SK-N-SH (cell line): ENCODE measurements around the gene EVC. TPM values are rescaled to one million over a fixed set of nuclear protein-coding genes. Genes with fewer than 3 reads are reported as not detected.

Experiments
- CTCF ChIA-PET: fragments of 300-600, 350-600 bp; formaldehyde crosslinking; extraction: SDS; loops from one replicate; lab custom pipeline; 2021; lab: Yijun Ruan, JAX
- POLR2A ChIA-PET: fragments of 350-600 bp; sonication (Branson Sonifier 250); formaldehyde crosslinking; extraction: SDS; loops from one replicate; lab custom pipeline; 2020; ENCODE audit warnings: antibody characterized with exemption, inconsistent platforms; lab: Yijun Ruan, JAX
- DNase-seq: peaks from one replicate; pipeline ENCODE4 v3.0.0; 2012
- H2AFZ ChIP-seq: fragments of 200-600 bp; sonication (generic); 2 replicates; pipeline ENCODE4 v1.8.1; 2016; ENCODE audit warnings: antibody characterized with exemption, mild to moderate bottlenecking, low read depth
- H3F3A ChIP-seq: fragments of 200-600 bp; sonication (generic); replicated peaks from 2 replicates; pipeline ENCODE3; 2016; ENCODE audit warnings: antibody characterized with exemption, mild to moderate bottlenecking; ENCODE audit not compliant: insufficient read depth
- H3K27ac ChIP-seq, 2 experiments: fragments of 200-500 bp in 1 of 2; fragments of 200-600 bp in 1 of 2; sonication (Bioruptor generic) in 1 of 2; sonication (generic), shearing (Covaris generic) in 1 of 2; 2 replicates each; pipeline versions ENCODE4 v1.5.1 to v1.6.1; 2014 to 2016; ENCODE audit warnings: low read depth in 2 of 2, inconsistent platforms in 1 of 2, low read length in 1 of 2, mild to moderate bottlenecking in 1 of 2, mixed read lengths in 1 of 2
- H3K27me3 ChIP-seq: fragments of 200-600 bp; sonication (generic), shearing (Covaris generic); 2 replicates; pipeline ENCODE4 v1.6.1; 2016; ENCODE audit warnings: mixed run types; ENCODE audit not compliant: insufficient read depth
- H3K36me3 ChIP-seq, 2 experiments: fragments of 200-500 bp in 1 of 2; fragments of 200-600 bp in 1 of 2; sonication (Bioruptor generic) in 1 of 2; sonication (generic) in 1 of 2; replicated peaks in 1 of 2; 2 replicates each; pipeline versions ENCODE3 to v1.5.1; 2014 to 2016; ENCODE audit warnings: low read length in 1 of 2, mild to moderate bottlenecking in 1 of 2; ENCODE audit not compliant: insufficient read depth in 2 of 2, control insufficient read depth in 1 of 2
- H3K4me1 ChIP-seq, 2 experiments: fragments of 200-500 bp in 1 of 2; fragments of 200-600 bp in 1 of 2; sonication (Bioruptor generic) in 1 of 2; sonication (generic), shearing (Covaris generic) in 1 of 2; 2 replicates each; pipeline versions ENCODE4 v1.5.1 to v1.6.1; 2014 to 2016; ENCODE audit warnings: low read depth in 1 of 2, low read length in 1 of 2, mixed run types in 1 of 2; ENCODE audit not compliant: insufficient read depth in 2 of 2, control insufficient read depth in 1 of 2
- H3K4me2 ChIP-seq: fragments of 200-600 bp; sonication (generic), shearing (Covaris generic); 2 replicates; pipeline ENCODE4 v1.6.1; 2017; ENCODE audit warnings: mixed run types
- H3K4me3 ChIP-seq, 2 experiments: fragments of 200-500 bp in 1 of 2; fragments of 200-600 bp in 1 of 2; sonication (Bioruptor generic) in 1 of 2; sonication (generic), shearing (Covaris generic) in 1 of 2; 2 replicates each; pipeline versions ENCODE4 v1.5.1 to v1.8.1; 2014 to 2016; ENCODE audit warnings: low read depth in 2 of 2, inconsistent platforms in 1 of 2, low read length in 1 of 2, mild to moderate bottlenecking in 1 of 2, mixed read lengths in 1 of 2, moderate library complexity in 1 of 2
- H3K79me2 ChIP-seq: fragments of 200-600 bp; sonication (generic); 2 replicates; pipeline ENCODE4 v1.8.1; 2017; ENCODE audit warnings: mild to moderate bottlenecking; ENCODE audit not compliant: insufficient read depth
- H3K9ac ChIP-seq: fragments of 200-600 bp; sonication (generic); 2 replicates; pipeline ENCODE4 v1.6.1; 2017; ENCODE audit warnings: mixed run types
- H3K9me2 ChIP-seq: fragments of 200-600 bp; sonication (generic); 2 replicates; pipeline ENCODE4 v1.6.1; 2017; ENCODE audit warnings: mixed run types
- H3K9me3 ChIP-seq: fragments of 200-600 bp; sonication (generic); 2 replicates; pipeline ENCODE4 v1.6.1; 2017; ENCODE audit warnings: mixed run types, mild to moderate bottlenecking, moderate library complexity
- H4K20me1 ChIP-seq: fragments of 200-600 bp; sonication (generic); 2 replicates; pipeline ENCODE4 v1.6.1; 2017; ENCODE audit warnings: mild to moderate bottlenecking, mixed run types; ENCODE audit not compliant: insufficient read depth
- CHD2 ChIP-seq: fragments of 150-350 bp; IDR thresholded peaks from 2 replicates; pipeline ENCODE4 v1.6.1; 2018; ENCODE audit warnings: low read length; ENCODE audit not compliant: partially characterized antibody
- EZH2phosphoT487 ChIP-seq: fragments of 200-600 bp; sonication (generic); IDR thresholded peaks from 2 replicates; pipeline ENCODE4 v1.6.1; 2017; ENCODE audit warnings: low read depth, mixed run types, mild to moderate bottlenecking, antibody characterized with exemption, moderate library complexity, borderline replicate concordance
- GATA2 ChIP-seq: sonication (generic); formaldehyde crosslinking; IDR thresholded peaks from 2 replicates; pipeline ENCODE4 v1.5.0; 2020; ENCODE audit warnings: mild to moderate bottlenecking, missing genetic modification reagents
- IRF3 ChIP-seq: fragments of 150-350 bp; IDR thresholded peaks from 2 replicates; pipeline ENCODE4 v1.6.1; 2016; ENCODE audit warnings: mild to moderate bottlenecking, low read depth, low read length
- JUND ChIP-seq: IDR thresholded peaks from 2 replicates; pipeline ENCODE4 v1.4.0; 2012
- MXI1 ChIP-seq: IDR thresholded peaks from 2 replicates; pipeline ENCODE4 v1.6.1; 2012; ENCODE audit warnings: mild to moderate bottlenecking, low read depth, low read length, improper control_type of control experiment
- NFIC ChIP-seq: IDR thresholded peaks from 2 replicates; pipeline ENCODE4 v1.4.0; 2012; ENCODE audit warnings: borderline replicate concordance
- RCOR1 ChIP-seq: fragments of 150-350 bp; IDR thresholded peaks from 2 replicates; pipeline ENCODE4 v1.6.1; 2017; ENCODE audit warnings: antibody characterized with exemption, low read length
- RFX5 ChIP-seq: IDR thresholded peaks from 2 replicates; pipeline ENCODE4 v1.6.1; 2012; ENCODE audit warnings: mild to moderate bottlenecking, improper control_type of control experiment, low read length
- RXRA ChIP-seq: IDR thresholded peaks from 2 replicates; pipeline ENCODE4 v1.4.0; 2012; ENCODE audit warnings: low read depth, mild to moderate bottlenecking, borderline replicate concordance
- TAF1 ChIP-seq: IDR thresholded peaks from 2 replicates; pipeline ENCODE4 v1.6.1; 2012; ENCODE audit warnings: low read depth, mild to moderate bottlenecking, low read length, moderate library complexity, borderline replicate concordance
- TCF12 ChIP-seq: IDR thresholded peaks from 2 replicates; pipeline ENCODE4 v1.4.0; 2012
- USF2 ChIP-seq: fragments of 150-350 bp; IDR thresholded peaks from 2 replicates; pipeline ENCODE4 v1.6.1; 2017; ENCODE audit warnings: antibody characterized with exemption, low read length, low read depth, borderline replicate concordance
- YY1 ChIP-seq: IDR thresholded peaks from 2 replicates; pipeline ENCODE4 v1.4.0; 2012; ENCODE audit warnings: low read depth, mild to moderate bottlenecking
- ZBTB33 ChIP-seq: IDR thresholded peaks from 2 replicates; pipeline ENCODE4 v1.4.0; 2012; ENCODE audit warnings: low read depth, borderline replicate concordance
- WGBS: methylation state at CpG from one replicate; pipeline ENCODE4 v1.1.6; 2017; ENCODE audit warnings: low lambda C conversion rate; 5-methylcytosine and 5-hydroxymethylcytosine counted together
- polyA plus RNA-seq, 3 experiments: library from polyadenylated mRNA; depleted of rRNA; stranded (reverse); fragments of >200 nt; gene quantifications; 2 replicates each; pipeline ENCODE4 v1.2.3, GENCODE V29; 2012

The EVC gene
- polyA plus RNA-seq, 1 of the 3 experiments (the other 2 are of a cell fraction), result 3.8 TPM

GRCh38 chr4:5858020-5858769 lies 147.2 kb downstream of the EVC start:
- no peaks in the 10 kb centered on the region; a peak in 1 of 4 replicates for H3K4me1 ChIP-seq
- H3K36me3 ChIP-seq, result no peaks in the 10 kb centered on the region
- DNase-seq, result no peak
- no peaks in the 10 kb centered on the region for H3K27me3 ChIP-seq
- H3K4me2 ChIP-seq, result no peak overlapping the region
- no peak overlapping the region for H3K9ac ChIP-seq
- H2AFZ ChIP-seq, result no peak overlapping the region
- H3F3A ChIP-seq, result no peaks in the 10 kb centered on the region
- H3K9me3 ChIP-seq, result no peaks in the 10 kb centered on the region
- no peaks in the 10 kb centered on the region for H3K9me2 ChIP-seq
- POLR2A ChIA-PET, result no interaction called here
- no peak overlapping the region for H3K4me3 ChIP-seq
- CTCF ChIA-PET, result no interaction called here
- no peak for TF ChIP-seq RCOR1
- no peak for TF ChIP-seq TCF12
- TF ChIP-seq GATA2, result no peak
- no peak for TF ChIP-seq RFX5
- TF ChIP-seq YY1, result no peak
- no peak for TF ChIP-seq MXI1
- TF ChIP-seq TAF1, result no peak
- TF ChIP-seq CHD2, result no peak
- no peak for TF ChIP-seq RXRA
- no peak for TF ChIP-seq JUND
- TF ChIP-seq ZBTB33, result no peak
- TF ChIP-seq NFIC, result no peak
- TF ChIP-seq IRF3, result no peak
- TF ChIP-seq EZH2phosphoT487, result no peak
- no peak for TF ChIP-seq USF2
- no peaks in the 10 kb centered on the region for H4K20me1 ChIP-seq
- 52% methylated on average over 16 of the region's 16 CpGs for WGBS
- H3K27ac ChIP-seq, result no peak overlapping the region
- H3K79me2 ChIP-seq, result no peaks in the 10 kb centered on the region
